22Rv1 (cell line): ENCODE measurements around the gene PNLDC1.

Experiments
- H3K27ac ChIP-seq: fragments of 450-650 bp; 2 replicates; pipeline ENCODE4 v1.5.1; 2017
- CTCF ChIP-seq: fragments of 450-650 bp; IDR thresholded peaks from 2 replicates; pipeline ENCODE4 v1.5.1; 2017; ENCODE audit warnings: mild to moderate bottlenecking
- ZFX ChIP-seq: fragments of 450-650 bp; IDR thresholded peaks from 2 replicates; pipeline ENCODE4 v1.6.1; 2017; ENCODE audit warnings: antibody characterized with exemption, borderline replicate concordance

The PNLDC1 gene

GRCh38 chr6:159832946-159833345 lies 32.9 kb downstream of the PNLDC1 start:
- TF ChIP-seq ZFX (no peak), CTCF (no peak)
- H3K27ac ChIP-seq: no peak overlapping the region

DNA sequence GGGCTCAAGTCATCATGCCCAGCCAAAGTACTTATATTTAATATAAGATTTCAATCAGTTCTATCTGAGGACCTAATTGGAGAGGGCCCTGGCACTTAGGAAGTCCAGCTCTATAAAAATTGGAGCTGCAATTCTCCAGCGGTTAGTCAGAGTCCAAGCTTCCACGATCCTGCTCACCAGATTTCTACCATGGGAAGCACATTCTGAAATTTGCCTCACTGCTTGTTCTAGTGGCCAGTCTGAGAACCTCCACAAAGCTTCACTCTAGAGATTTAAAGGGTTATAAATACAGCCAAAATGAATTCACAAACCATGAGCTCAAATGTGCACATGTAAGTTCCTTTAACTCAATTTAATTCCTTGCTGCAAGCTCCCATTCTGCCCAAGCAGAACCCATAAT lies 33.5 kb downstream of the PNLDC1 start:
- no peak for TF ChIP-seq CTCF
- TF ChIP-seq ZFX: no peak
- H3K27ac ChIP-seq: no peak overlapping the region

DNA sequence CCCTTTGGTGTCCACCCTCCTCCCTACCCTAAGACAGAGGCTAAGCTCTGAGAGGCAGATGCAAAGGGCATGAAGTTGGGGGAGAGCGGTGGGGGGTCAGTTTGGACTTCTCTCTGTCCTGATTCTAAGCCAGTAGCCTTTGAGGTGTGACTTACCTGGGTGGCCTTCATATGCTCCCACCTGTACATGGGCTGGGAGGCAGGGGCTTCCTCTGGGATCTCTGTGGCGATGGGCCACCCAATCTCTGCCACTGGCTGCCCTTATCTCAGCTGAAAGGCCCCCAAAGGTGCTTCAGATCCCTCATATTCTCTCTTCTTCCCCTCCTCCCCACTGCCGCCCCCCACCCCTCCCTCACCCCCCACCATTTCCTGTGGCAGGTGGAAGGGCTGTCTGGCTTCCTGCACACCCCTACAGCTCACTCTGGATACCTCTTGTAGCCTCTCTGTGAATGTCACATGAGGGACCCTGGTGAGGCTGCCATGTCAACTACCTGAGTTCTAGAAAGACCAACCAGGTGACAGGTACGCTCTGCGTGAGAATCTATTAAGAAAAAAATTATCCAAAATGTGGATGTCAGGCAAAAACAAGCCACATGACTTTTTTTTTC lies 34.0 kb downstream of the PNLDC1 start:
- TF ChIP-seq ZFX: no peak
- no peak for TF ChIP-seq CTCF
- H3K27ac ChIP-seq: no peak overlapping the region

DNA sequence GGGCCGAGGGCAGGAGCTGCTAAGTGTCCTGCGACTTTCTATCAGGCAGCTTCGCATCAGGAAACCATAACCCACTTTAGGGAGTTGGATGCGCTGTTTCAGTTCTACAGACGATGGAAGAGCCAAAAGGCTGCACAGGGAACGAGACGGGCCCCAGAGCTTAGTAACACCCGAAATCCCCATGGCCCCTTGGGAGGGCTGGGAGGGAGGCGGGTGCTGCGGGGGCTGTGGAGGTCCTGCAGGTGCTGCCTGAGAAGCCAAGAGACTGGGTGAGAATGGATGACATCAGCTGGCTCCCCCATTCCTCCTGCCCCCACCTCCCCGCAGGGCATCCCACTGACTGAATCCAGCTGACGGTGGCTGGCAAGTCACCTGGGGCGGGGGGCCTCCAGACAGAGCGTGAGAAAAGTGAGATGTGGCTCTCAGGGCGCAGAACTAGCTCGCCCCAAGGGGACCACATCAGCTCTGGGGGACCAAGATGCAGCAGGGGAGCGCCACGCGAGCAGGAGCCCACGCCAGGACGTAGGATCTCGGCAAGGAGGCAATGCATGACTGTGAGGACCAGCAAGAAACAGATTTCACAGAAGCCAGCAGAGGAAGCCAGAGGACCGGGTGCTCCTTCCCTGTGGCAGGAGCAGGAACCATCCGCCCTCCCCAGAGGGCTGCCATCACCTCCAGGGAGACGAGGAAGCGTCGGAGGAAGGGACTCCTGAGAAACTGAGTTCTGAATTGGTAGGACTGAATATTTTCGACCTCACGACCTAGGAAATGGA lies 36.8 kb downstream of the PNLDC1 start:
- TF ChIP-seq ZFX (no peak), CTCF (no peak)
- no peak overlapping the region for H3K27ac ChIP-seq

GRCh38 chr6:159837511-159837910 lies 37.4 kb downstream of the PNLDC1 start:
- H3K27ac ChIP-seq: no peak overlapping the region
- TF ChIP-seq ZFX: no peak
- TF ChIP-seq CTCF: no peak

DNA sequence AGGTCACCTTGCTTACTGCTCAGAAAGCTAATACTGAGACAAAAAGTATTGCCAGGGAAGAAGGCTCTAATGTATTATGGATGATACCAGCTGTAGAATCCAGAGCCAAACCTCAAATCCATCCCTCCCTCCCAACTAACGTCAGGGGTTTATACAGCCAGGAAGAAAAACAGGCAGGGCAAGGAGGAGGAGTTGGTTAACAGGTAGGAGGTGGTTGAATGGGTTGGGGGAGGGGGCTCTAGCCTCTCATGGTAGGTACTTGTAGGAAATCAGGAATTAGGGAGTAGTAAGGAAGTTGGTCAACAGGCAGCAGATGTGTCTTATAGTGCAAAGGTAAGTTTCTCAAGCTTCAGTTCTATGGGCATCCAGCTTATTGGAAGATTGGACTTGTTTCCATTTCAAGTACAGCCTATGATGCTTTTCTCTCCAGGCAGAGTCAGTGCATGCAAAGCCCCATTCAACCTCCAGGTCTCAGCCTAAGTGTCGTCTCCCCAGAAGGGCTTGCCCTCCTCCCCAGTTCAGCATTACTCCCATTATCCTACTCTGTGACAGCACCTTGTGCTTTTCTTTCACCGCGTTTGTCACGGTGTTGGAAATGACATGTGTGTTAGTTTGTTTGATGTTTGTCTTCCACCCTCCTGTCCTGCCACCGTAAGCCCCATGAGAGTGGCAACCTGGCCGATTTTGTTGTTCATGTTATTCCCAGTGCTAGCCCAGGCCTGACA lies 38.1 kb downstream of the PNLDC1 start:
- H3K27ac ChIP-seq: no peak overlapping the region
- TF ChIP-seq CTCF (no peak), ZFX (no peak)

DNA sequence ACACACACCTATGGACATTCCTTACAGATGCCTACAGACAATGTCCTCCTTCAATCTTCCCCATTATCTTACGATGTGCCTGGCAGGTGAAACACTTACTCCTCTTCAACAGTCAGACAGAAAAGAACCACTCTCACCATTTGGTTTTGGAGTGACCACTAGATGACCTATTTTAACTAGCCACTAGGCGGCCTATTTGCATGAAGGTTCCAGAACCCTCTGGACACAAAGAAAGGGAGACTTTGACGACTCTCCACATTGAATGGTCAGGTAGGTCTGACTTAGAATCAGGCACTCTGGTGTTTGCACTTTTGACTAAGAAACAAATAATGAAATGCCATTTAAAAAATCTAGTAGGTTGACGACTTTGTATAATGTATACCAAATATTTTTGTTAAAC lies 42.0 kb downstream of the PNLDC1 start:
- H3K27ac ChIP-seq: no peak overlapping the region
- TF ChIP-seq ZFX (no peak), CTCF (peak; percentile 38)
